ENCODE measurements around the gene THOC6. TPM values are rescaled to one million over a fixed set of nuclear protein-coding genes. Genes with fewer than 3 reads are reported as not detected.

The THOC6 gene
- total RNA-seq, 2 donors from 2014 or later = 45.8 to 52.4 TPM

- WGBS, 2 experiments (ENCODE audit: insufficient coverage in 1 of 2, insufficient read length in 1 of 2) = 83 to 88% methylated on average over 1 to 4 of the region's 4 CpGs
- H3K4me3 Mint-ChIP-seq = no peak overlapping the region
- H3K9ac ChIP-seq (ENCODE audit: extremely low read depth, low read length, poor library complexity, severe bottlenecking) = no peak overlapping the region
These were observed 23.3 kb upstream of the THOC6 start for GRCh38 chr16:3000540-3000939.

GRCh38 chr16:3001316-3001715 lies 22.5 kb upstream of the THOC6 start:
- H3K4me3 Mint-ChIP-seq = no peak overlapping the region
- H3K4me3 ChIP-seq (ENCODE audit: low read length) = no peak overlapping the region
- no peaks in the 10 kb centered on the region for H3K4me1 ChIP-seq (ENCODE audit: control insufficient read depth, insufficient read depth, low read length)
- H3K36me3 ChIP-seq (ENCODE audit: control insufficient read depth, insufficient read depth, low read length) = no peaks in the 10 kb centered on the region
- H3K9me3 ChIP-seq (ENCODE audit: control insufficient read depth, low read length) = no peaks in the 10 kb centered on the region
- 86 to 87% methylated on average over 9 to 12 of the region's 12 CpGs for WGBS, 2 experiments (ENCODE audit: insufficient coverage in 1 of 2, insufficient read length in 1 of 2)
- H3K27me3 Mint-ChIP-seq (ENCODE audit: insufficient read depth) = peaks cover 2% of the 10 kb centered on the region
- no peak overlapping the region for H3K27ac Mint-ChIP-seq
- no peak overlapping the region for H3K27ac ChIP-seq (ENCODE audit: low read depth, low read length)
- TF ChIP-seq, protein P1, sequence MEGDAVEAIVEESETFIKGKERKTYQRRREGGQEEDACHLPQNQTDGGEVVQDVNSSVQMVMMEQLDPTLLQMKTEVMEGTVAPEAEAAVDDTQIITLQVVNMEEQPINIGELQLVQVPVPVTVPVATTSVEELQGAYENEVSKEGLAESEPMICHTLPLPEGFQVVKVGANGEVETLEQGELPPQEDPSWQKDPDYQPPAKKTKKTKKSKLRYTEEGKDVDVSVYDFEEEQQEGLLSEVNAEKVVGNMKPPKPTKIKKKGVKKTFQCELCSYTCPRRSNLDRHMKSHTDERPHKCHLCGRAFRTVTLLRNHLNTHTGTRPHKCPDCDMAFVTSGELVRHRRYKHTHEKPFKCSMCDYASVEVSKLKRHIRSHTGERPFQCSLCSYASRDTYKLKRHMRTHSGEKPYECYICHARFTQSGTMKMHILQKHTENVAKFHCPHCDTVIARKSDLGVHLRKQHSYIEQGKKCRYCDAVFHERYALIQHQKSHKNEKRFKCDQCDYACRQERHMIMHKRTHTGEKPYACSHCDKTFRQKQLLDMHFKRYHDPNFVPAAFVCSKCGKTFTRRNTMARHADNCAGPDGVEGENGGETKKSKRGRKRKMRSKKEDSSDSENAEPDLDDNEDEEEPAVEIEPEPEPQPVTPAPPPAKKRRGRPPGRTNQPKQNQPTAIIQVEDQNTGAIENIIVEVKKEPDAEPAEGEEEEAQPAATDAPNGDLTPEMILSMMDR (conservative IDR thresholded peaks at IDR 0.05) = peak; percentile 28
- DNase-seq = peak; percentile 84
- H3K9ac ChIP-seq (ENCODE audit: extremely low read depth, low read length, poor library complexity, severe bottlenecking) = no peak overlapping the region
- H3K4me1 Mint-ChIP-seq = peaks cover 8% of the 10 kb centered on the region
- no peaks in the 10 kb centered on the region for H3K9me3 Mint-ChIP-seq
- H3K36me3 Mint-ChIP-seq (ENCODE audit: low read depth) = no peaks in the 10 kb centered on the region
- H3K27me3 ChIP-seq (ENCODE audit: control insufficient read depth, insufficient read depth, low read length, poor library complexity, severe bottlenecking) = no peaks in the 10 kb centered on the region

More at GRCh38 chr16:3000540-3000939, 23.3 kb upstream of the THOC6 start:
- H3K36me3 Mint-ChIP-seq (ENCODE audit: low read depth) = no peaks in the 10 kb centered on the region
- Histone ChIP-seq H3K36me3 (ENCODE audit: control insufficient read depth, insufficient read depth, low read length) (no peaks in the 10 kb centered on the region), H3K4me3 (ENCODE audit: low read length) (no peak overlapping the region), H3K27me3 (ENCODE audit: control insufficient read depth, insufficient read depth, low read length, poor library complexity, severe bottlenecking) (no peaks in the 10 kb centered on the region), H3K27ac (ENCODE audit: low read depth, low read length) (no peak overlapping the region), H3K4me1 (ENCODE audit: control insufficient read depth, insufficient read depth, low read length) (no peaks in the 10 kb centered on the region), H3K9me3 (ENCODE audit: control insufficient read depth, low read length) (no peaks in the 10 kb centered on the region)
- TF ChIP-seq, protein P1 (conservative IDR thresholded peaks at IDR 0.05) = no peak
- H3K27ac Mint-ChIP-seq = no peak overlapping the region
- no peaks in the 10 kb centered on the region for H3K9me3 Mint-ChIP-seq
- DNase-seq = no peak
- H3K27me3 Mint-ChIP-seq (ENCODE audit: insufficient read depth) = peaks cover 2% of the 10 kb centered on the region
- H3K4me1 Mint-ChIP-seq = peaks cover 4% of the 10 kb centered on the region

DNA sequence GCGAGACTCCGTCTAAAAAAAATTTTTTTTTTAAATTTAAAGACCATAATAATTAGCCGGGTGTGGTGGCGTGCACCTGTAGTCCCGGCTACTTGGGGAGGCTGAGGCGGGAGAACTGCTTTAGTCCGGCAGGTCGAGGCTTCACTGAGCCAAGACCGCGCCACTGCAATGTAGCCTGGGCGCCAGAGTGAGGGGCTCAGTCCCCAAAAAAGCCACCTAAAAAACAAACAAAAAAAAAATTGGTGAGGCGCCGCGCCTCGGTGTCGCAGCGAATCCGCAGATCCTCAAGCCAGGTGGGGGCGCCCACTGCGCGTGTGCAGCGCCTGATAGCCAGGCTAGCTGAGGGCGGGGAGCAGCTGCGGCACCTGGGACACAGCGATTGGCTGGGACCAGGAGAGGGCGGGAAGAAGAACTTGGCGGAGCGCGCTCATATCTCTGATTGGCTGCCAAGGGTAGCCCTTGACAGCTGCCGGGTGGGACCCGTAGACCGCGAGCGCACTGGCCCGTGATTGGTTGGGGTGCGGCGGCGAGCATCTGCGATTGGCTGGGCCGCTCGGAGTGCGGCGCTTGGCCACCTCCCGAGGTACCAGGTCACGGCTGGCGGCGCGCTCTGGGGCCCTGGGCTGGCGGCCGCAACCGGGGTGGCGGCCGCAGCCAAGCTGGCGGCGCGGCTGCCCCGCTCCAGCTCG lies 20.1 kb upstream of the THOC6 start:
- H3K9ac ChIP-seq (ENCODE audit: extremely low read depth, low read length, poor library complexity, severe bottlenecking) = no peak overlapping the region
- Mint-ChIP-seq H3K4me1 (peaks cover 31% of the 10 kb centered on the region), H3K27me3 (ENCODE audit: insufficient read depth) (peaks cover 2% of the 10 kb centered on the region), H3K27ac (no peak overlapping the region), H3K36me3 (ENCODE audit: low read depth) (no peaks in the 10 kb centered on the region), H3K9me3 (no peaks in the 10 kb centered on the region), H3K4me3 (peak overlapping the region; percentile 19)
- H3K36me3 ChIP-seq (ENCODE audit: control insufficient read depth, insufficient read depth, low read length) = no peaks in the 10 kb centered on the region
- peak; percentile 99 for DNase-seq
- H3K27ac ChIP-seq (ENCODE audit: low read depth, low read length) = no peak overlapping the region
- WGBS, 2 experiments (ENCODE audit: insufficient coverage in 1 of 2, insufficient read length in 1 of 2) = 9 to 15% methylated on average over 32 to 58 of the region's 58 CpGs
- no peaks in the 10 kb centered on the region for H3K27me3 ChIP-seq (ENCODE audit: control insufficient read depth, insufficient read depth, low read length, poor library complexity, severe bottlenecking)
- peaks cover 21% of the 10 kb centered on the region for H3K4me1 ChIP-seq (ENCODE audit: control insufficient read depth, insufficient read depth, low read length)
- TF ChIP-seq, protein P1 (conservative IDR thresholded peaks at IDR 0.05) = peak; percentile 62
- no peaks in the 10 kb centered on the region for H3K9me3 ChIP-seq (ENCODE audit: control insufficient read depth, low read length)
- H3K4me3 ChIP-seq (ENCODE audit: low read length) = no peak overlapping the region

Measured in endodermal cell (in vitro differentiated cells).